PC-3 (cell line): ENCODE results near the gene CFP.

Experiments
- EZH2phosphoT487 ChIP-seq: fragments of 300-600 bp; sonication (generic); IDR thresholded peaks from 2 replicates; pipeline ENCODE4 v1.6.1; 2018; ENCODE audit warnings: mild to moderate bottlenecking, antibody characterized with exemption, low read length, borderline replicate concordance
- TF ChIP-seq, protein P1 (sequence below): fragments of 300-600 bp; sonication (generic); conservative IDR thresholded peaks from 2 replicates; pipeline ENCODE4 v1.5.1; 2017; ENCODE audit warnings: antibody characterized with exemption, low read depth, mild to moderate bottlenecking, low read length

DNA sequence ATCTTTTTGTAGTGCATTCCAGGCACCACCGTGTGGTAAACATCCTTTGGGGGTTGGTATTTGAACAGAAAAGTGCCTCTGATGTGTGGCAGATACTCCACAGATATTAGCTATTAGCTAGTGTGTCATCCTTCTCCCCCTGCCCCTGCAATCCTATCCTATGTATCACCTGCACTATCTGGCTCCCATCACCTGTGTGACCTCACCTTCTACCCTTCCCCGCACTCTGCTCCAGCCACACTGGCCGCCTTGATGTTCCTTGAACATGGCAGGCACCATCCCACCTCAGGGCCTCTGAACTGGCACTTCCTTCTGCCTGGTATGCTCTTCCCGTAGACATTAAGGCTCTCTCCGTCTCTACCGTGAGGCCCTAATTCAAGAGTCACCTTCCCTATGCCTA lies 16.9 kb upstream of the CFP start:
- TF ChIP-seq, protein P1, sequence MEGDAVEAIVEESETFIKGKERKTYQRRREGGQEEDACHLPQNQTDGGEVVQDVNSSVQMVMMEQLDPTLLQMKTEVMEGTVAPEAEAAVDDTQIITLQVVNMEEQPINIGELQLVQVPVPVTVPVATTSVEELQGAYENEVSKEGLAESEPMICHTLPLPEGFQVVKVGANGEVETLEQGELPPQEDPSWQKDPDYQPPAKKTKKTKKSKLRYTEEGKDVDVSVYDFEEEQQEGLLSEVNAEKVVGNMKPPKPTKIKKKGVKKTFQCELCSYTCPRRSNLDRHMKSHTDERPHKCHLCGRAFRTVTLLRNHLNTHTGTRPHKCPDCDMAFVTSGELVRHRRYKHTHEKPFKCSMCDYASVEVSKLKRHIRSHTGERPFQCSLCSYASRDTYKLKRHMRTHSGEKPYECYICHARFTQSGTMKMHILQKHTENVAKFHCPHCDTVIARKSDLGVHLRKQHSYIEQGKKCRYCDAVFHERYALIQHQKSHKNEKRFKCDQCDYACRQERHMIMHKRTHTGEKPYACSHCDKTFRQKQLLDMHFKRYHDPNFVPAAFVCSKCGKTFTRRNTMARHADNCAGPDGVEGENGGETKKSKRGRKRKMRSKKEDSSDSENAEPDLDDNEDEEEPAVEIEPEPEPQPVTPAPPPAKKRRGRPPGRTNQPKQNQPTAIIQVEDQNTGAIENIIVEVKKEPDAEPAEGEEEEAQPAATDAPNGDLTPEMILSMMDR = no peak
- no peak for TF ChIP-seq EZH2phosphoT487
